Parathyroid adenoma (tissue), 2 donors: Measurements from ENCODE around the gene UBQLN4.
"Not testable (repeated sequence)": the region's sequence is repeated elsewhere in the genome, so short reads cannot be mapped to it uniquely, and the experiment has no call there.

ENCODE experiments used
- H2AFZ ChIP-seq: fragments of 300-600 bp; sonication (generic); one replicate; pipeline ENCODE4 v1.7.0; 2017; ENCODE audit warnings: antibody characterized with exemption, mild to moderate bottlenecking
- H3K27ac ChIP-seq: fragments of 300-600 bp; sonication (generic); one replicate; pipeline ENCODE4 v1.7.0; 2017
- H3K27me3 ChIP-seq: fragments of 300-600 bp; sonication (generic); one replicate; pipeline ENCODE4 v1.7.0; 2017; ENCODE audit warnings: low read length; ENCODE audit not compliant: control insufficient read depth, insufficient read depth
- H3K36me3 ChIP-seq: fragments of 300-600 bp; sonication (generic); one replicate; pipeline ENCODE4 v1.7.0; 2017; ENCODE audit warnings: low read length; ENCODE audit not compliant: control insufficient read depth, insufficient read depth
- H3K4me1 ChIP-seq: fragments of 300-600 bp; sonication (generic); one replicate; pipeline ENCODE4 v1.7.0; 2017; ENCODE audit warnings: control low read depth
- H3K4me2 ChIP-seq: fragments of 300-600 bp; sonication (generic); one replicate; pipeline ENCODE4 v1.7.0; 2017; ENCODE audit warnings: low read length
- H3K4me3 ChIP-seq: fragments of 300-600 bp; sonication (generic); one replicate; pipeline ENCODE4 v1.7.0; 2017; ENCODE audit warnings: low read depth, low read length
- H3K79me2 ChIP-seq: fragments of 300-600 bp; sonication (generic); one replicate; pipeline ENCODE4 v1.7.0; 2017; ENCODE audit warnings: control low read depth
- H3K9ac ChIP-seq: fragments of 300-600 bp; sonication (generic); one replicate; pipeline ENCODE4 v1.7.0; 2017; ENCODE audit warnings: mild to moderate bottlenecking
- H3K9me3 ChIP-seq: fragments of 300-600 bp; sonication (generic); one replicate; pipeline ENCODE4 v1.7.0; 2017; ENCODE audit warnings: low read length; ENCODE audit not compliant: control insufficient read depth
- TF ChIP-seq, protein P1 (sequence below): fragments of 300-600 bp; sonication (generic); IDR thresholded peaks from one replicate; pipeline ENCODE4 v1.7.0; 2017; ENCODE audit warnings: antibody characterized with exemption, mild to moderate bottlenecking
- donor health status: primary hyperparathyroidism.

The UBQLN4 gene

DNA sequence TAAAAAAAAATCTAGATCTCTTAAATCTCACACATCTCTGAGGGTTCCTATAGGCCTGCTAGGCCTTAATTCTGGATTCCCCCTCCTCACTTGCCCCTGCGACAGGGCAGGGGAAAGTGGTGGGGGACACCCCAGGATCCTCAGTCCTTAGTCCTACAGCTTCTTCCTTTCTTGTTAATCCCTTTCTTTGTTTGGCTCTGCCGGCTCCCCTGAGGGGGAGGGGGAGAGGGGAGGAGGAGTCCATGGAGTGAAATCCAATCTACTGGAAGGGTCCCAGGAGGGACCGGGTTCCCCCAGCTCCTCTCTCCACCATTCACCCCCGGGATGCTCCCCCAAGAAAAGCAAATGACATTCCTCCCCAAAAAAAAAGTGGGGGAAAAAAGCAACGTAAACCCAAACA, 20.1 kb upstream of the UBQLN4 start:
- Histone ChIP-seq H3K4me3 (no peak overlapping the region), H3K4me1 (no peaks in the 10 kb centered on the region), H3K4me2 (no peak overlapping the region), H3K79me2 (no peaks in the 10 kb centered on the region), H2AFZ (no peak overlapping the region), H3K9ac (no peak overlapping the region), H3K27me3 (no peaks in the 10 kb centered on the region), H3K27ac (no peak overlapping the region), H3K9me3 (no peaks in the 10 kb centered on the region), H3K36me3 (no peaks in the 10 kb centered on the region)
- TF ChIP-seq, protein P1, sequence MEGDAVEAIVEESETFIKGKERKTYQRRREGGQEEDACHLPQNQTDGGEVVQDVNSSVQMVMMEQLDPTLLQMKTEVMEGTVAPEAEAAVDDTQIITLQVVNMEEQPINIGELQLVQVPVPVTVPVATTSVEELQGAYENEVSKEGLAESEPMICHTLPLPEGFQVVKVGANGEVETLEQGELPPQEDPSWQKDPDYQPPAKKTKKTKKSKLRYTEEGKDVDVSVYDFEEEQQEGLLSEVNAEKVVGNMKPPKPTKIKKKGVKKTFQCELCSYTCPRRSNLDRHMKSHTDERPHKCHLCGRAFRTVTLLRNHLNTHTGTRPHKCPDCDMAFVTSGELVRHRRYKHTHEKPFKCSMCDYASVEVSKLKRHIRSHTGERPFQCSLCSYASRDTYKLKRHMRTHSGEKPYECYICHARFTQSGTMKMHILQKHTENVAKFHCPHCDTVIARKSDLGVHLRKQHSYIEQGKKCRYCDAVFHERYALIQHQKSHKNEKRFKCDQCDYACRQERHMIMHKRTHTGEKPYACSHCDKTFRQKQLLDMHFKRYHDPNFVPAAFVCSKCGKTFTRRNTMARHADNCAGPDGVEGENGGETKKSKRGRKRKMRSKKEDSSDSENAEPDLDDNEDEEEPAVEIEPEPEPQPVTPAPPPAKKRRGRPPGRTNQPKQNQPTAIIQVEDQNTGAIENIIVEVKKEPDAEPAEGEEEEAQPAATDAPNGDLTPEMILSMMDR: no peak

DNA sequence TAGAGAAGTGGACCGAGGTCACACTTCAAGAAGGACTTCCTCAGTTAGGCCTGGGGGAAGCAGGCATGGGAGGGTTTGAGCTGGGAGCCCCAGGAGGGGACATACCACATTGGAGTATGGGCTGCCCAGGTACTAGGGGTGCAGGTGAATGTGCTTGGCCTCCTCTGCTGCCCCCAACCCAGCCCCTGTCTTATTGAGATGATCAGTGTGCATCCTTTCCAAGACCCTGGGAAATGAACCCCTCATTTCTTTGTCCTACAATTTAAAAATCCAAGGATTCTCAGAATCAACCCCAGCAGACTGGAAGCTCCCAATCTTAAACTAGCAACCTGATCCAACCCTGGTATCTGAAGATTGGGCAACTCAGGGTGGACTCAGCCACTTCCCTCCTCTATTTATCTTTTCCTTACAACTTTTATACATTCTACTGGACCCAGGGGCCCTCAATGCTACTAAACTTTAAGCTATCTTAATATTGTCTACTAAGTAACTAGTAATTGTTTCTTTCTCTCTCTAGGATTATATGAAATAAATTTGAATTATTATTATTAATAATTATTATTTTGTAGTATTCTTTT, 19.6 kb upstream of the UBQLN4 start:
- H3K27ac ChIP-seq: no peak overlapping the region
- no peak overlapping the region for H2AFZ ChIP-seq
- H3K4me1 ChIP-seq: no peaks in the 10 kb centered on the region
- no peak overlapping the region for H3K4me3 ChIP-seq
- no peaks in the 10 kb centered on the region for H3K79me2 ChIP-seq
- H3K36me3 ChIP-seq: no peaks in the 10 kb centered on the region
- TF ChIP-seq, protein P1: no peak
- no peak overlapping the region for H3K4me2 ChIP-seq
- H3K9ac ChIP-seq: no peak overlapping the region
- no peaks in the 10 kb centered on the region for H3K9me3 ChIP-seq
- no peaks in the 10 kb centered on the region for H3K27me3 ChIP-seq

DNA sequence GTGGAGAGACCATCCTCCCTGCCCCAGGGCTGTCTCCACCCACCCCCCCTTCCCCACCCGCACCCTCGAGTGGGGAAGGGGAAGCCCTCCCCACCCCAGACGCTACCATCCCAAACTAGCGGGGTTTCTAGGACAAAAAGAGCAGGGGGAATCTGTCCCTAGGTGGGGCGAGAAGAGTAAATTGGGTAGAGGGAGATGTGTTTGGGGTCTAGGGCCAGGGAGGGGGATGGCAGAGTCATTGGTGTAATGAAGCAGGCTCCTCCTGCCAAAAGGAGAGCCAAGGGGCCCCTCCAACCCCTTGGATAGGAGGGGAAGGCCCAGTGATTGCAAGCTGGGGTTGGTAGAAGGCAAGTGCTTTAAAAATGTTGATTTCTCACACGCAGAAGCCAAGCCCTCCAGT, 18.7 kb upstream of the UBQLN4 start:
- TF ChIP-seq, protein P1: no peak
- Histone ChIP-seq H3K4me3 (no peak overlapping the region), H3K9ac (no peak overlapping the region), H3K27ac (no peak overlapping the region), H3K27me3 (no peaks in the 10 kb centered on the region), H3K79me2 (no peaks in the 10 kb centered on the region), H3K36me3 (no peaks in the 10 kb centered on the region), H3K4me1 (no peaks in the 10 kb centered on the region), H3K9me3 (no peaks in the 10 kb centered on the region), H3K4me2 (no peak overlapping the region), H2AFZ (no peak overlapping the region)

DNA sequence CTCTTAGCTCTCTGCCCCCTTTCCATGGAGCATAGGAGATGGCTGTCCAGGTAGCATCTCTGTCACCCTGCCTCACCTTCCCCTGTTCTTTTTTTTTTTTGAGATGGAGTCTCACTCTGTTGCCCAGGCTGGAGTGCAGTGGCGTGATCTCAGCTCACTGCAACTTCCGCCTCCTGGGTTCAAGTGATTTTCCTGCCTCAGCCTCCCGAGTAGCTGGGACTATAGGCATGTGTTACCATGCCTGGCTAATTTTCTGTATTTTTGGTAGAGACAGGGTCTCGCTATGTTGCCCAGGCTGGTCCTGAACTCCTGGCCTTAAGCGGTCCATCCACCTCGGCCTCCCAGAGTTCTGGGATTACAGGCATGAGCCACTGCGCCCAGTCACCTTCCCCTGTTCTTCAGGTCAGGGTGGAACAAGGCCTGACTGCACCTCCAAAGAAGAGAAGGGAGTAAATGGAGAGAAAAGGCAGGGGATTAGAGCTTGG, 17.8 kb upstream of the UBQLN4 start:
- not testable (repeated sequence) for H3K27ac ChIP-seq, H2AFZ ChIP-seq, H3K36me3 ChIP-seq, H3K9ac ChIP-seq, H3K79me2 ChIP-seq, H3K9me3 ChIP-seq, H3K4me3 ChIP-seq, H3K27me3 ChIP-seq, H3K4me1 ChIP-seq, H3K4me2 ChIP-seq

DNA sequence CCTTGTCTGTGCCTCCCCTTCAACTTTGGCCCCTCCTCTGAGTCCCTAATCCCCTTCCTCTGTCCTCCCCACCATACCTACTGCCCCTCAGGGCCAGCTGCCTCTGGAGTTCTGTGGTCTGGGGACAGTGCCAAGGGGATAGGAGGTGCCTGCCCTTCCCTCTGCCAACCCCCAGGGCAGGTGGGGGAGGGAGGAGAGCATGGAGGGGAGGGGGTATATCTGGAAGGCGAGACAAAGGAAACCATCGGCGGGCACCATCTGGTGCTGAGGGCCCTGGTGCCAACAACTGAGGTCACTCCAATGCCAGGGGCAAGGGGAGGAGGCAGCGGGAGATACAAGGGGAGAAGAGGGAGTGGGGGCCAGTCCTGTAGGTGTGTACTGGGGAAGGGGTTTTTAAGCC, 16.9 kb upstream of the UBQLN4 start:
- Histone ChIP-seq H2AFZ (no peak overlapping the region), H3K79me2 (no peaks in the 10 kb centered on the region), H3K36me3 (no peaks in the 10 kb centered on the region), H3K4me2 (no peak overlapping the region), H3K4me1 (no peaks in the 10 kb centered on the region), H3K9ac (no peak overlapping the region), H3K27ac (no peak overlapping the region), H3K9me3 (no peaks in the 10 kb centered on the region), H3K27me3 (no peaks in the 10 kb centered on the region), H3K4me3 (no peak overlapping the region)
- TF ChIP-seq, protein P1: no peak
